GM12872 (cell line): ENCODE data around the gene SELENOO.
A peak's percentile ranks its signal among the peaks of the same experiment; 100 is the strongest.

Experiments used
- TF ChIP-seq, protein P1 (sequence below): IDR thresholded peaks from 3 replicates; pipeline ENCODE4 v1.5.1; 2011; ENCODE audit warnings: low read depth, mild to moderate bottlenecking, low read length, moderate library complexity; ENCODE audit not compliant: insufficient read depth

Gene SELENOO

DNA sequence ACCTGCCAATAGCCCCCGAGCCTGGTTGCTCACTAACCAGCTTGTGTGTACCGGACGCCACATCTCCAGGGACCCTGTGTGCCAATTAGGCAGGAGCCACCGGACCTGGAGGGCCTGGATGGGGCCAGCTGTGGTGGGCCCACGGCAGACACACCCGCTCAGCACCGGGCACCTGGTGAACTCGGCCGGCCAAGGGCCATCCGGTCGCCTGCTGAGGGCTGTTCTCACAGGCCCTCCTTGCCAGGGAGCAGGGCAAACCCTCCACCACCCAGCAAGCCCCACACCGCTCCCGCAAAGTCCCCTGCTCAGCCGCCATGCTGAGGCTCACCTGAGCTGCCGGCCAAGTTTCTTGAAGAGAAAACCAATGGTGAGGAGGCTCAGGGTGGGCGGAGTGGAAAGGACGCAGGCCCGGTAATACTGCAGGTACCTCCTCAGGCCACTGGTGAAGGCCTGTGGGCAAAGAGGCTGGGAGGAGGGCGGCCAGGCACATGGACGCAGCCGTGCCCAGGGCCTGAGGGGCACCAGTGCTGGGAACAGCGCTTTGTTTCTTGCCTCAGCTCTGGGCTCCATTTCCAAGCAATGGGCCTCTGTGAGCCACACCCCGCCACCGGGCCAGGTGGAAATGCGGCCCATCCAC is 26.9 kb downstream of the SELENOO start:
- TF ChIP-seq, protein P1, sequence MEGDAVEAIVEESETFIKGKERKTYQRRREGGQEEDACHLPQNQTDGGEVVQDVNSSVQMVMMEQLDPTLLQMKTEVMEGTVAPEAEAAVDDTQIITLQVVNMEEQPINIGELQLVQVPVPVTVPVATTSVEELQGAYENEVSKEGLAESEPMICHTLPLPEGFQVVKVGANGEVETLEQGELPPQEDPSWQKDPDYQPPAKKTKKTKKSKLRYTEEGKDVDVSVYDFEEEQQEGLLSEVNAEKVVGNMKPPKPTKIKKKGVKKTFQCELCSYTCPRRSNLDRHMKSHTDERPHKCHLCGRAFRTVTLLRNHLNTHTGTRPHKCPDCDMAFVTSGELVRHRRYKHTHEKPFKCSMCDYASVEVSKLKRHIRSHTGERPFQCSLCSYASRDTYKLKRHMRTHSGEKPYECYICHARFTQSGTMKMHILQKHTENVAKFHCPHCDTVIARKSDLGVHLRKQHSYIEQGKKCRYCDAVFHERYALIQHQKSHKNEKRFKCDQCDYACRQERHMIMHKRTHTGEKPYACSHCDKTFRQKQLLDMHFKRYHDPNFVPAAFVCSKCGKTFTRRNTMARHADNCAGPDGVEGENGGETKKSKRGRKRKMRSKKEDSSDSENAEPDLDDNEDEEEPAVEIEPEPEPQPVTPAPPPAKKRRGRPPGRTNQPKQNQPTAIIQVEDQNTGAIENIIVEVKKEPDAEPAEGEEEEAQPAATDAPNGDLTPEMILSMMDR: no peak

DNA sequence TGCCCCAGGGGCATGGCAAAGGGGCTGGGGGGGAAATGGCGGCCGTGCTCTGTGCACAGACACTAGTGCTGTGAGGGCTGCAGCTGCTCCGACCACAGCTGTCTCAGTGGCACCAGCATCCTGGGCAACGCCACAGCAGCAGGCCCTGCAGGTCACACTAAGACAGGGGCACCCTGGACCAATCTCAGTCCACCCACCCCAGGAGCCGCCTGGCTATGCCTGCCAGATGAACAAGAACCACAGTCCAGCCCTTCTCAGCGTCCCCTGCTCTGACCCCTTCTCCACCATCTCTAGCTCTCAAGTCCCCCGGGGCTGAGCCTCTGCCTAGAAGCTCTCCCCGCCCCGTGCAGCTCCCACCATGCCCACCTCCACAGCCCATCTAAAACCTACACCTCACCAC is 27.6 kb downstream of the SELENOO start:
- TF ChIP-seq, protein P1: no peak

DNA sequence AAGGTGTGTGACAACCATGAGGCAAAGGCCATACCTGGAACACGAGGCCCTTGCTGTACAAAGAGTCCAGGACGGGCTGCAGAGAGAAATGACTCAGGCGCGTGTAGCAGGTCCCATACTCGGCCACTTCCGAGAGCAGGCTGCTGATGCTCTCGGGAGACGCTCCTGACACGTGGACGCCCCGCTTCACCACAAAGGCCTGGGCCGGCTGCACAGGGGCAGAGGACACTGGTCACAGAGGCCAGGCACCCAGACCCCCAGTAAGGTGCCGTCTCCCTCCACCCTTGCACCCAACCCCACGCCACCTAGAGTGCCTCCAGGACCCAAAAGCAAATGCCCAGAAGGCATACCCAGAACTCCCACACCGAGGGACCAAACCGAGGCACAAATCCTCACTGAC is 28.6 kb downstream of the SELENOO start:
- TF ChIP-seq, protein P1: no peak

DNA sequence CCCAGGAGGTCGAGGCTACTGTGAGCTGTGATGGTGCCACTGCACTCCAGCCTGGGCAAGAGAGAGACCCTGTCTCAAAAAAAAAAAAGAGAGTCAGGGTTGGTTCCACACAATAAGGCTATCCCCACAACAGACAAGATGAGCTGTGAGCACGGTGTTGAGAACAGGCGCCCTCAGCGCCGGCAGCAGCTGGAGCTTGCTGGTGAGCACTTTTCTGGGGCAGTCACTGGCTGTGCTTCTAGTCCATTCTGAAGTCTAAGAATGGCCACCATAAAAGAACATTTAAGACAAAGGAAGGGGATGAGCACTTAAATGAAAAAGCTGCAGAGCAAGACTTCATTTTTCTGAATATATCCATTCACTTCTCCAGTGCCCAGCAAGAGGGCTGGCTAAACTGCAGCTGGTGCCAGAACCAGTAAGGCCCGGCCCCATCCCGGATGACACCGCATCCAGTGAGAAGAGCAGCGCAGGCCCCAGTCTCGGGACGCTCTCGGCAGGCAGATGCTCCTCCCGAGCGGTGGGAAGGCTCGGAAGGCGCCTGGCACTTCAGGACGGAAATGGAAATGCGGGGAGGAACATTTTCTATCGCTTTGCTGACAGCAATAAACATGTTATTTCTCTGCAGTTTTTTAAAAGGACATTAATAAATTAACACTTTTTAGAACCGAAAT is 31.8 kb downstream of the SELENOO start:
- TF ChIP-seq, protein P1: no peak

DNA sequence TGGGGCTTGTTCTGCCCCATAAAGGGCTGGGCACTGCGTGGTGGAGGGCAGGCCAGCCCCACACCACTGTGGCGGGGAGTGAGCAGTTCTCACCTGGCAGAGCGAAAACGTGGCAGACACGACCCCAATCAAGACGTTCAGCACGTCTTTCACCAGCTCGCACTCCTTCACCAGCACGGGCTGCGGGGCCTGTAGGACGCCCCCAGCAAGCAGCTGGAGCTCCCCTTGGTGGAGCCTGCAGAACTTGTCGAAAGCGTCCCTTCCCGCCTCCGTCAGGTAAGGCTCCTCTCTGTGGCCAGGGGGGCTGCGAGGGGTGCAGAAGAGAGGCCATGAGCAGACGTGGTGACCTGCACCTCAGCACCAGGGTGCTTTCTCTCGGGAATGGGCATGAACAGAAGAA is 32.4 kb downstream of the SELENOO start:
- TF ChIP-seq, protein P1: no peak

DNA sequence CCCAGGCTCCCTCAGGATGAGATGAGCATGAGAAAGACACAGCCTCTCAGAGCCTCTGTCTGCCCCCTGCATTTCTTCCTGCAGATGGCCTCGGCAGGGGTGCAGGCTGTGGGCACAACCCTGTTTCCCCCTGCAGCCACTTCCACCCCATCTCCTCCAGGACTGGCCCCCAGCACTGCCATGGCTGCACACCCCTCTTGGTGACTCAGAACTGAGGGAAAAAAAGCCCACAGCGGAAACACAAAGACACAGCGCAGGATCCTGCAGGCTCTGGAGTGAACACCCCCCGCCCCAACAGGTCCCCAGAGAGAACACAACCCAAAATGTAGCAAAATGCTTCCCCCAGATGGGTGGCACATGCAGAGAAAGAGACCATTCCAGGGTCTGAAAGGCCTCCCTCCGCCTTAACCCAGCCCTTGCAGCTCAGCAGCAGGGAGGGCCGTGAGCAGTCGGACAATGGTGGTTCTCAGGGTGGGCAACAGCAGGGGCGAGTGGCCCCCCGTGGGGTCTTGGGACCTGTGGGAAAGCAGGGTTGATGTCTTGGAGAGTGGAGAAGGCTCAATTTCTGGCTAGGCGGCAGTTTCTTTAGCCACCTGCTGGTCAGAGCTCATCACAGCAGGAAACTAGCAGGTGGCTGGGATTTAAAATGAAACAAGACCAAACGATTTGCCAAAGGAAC is 36.1 kb downstream of the SELENOO start:
- TF ChIP-seq, protein P1: peak; percentile 63

DNA sequence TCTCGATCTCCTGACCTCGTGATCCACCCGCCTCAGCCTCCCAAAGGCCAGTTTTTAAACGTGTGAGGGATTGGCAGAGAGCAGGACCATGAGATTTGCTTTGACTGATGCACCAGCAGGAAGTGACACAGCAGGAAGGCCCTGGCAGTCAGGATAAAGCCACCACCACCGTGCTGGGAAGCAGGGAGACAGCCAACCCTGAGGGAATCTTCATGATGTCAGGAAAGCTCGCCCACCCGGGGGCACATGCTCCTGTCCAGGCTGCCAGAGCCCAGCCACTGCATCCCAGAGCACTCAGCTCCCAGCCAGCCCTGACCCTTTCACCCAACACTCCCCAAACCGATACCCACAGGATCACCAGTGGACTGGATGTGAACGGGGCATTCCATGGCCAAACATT is 37.9 kb downstream of the SELENOO start:
- TF ChIP-seq, protein P1: no peak
